Measurements from ENCODE around the gene DSCAM.

- TF ChIP-seq CTCF (IDR thresholded peaks at IDR 0.05) (no peak), EZH2 (IDR thresholded peaks at IDR 0.05; ENCODE audit: borderline replicate concordance, insufficient read depth, low read depth, low read length, poor library complexity, severe bottlenecking) (no peak)
These were observed 35.4 kb upstream of the DSCAM start for GRCh38 chr21:40882192-40882915.
